Vagina (tissue), 2 donors: ENCODE data around the gene PAPPA2. TPM values are rescaled to one million over a fixed set of nuclear protein-coding genes. Genes with fewer than 3 reads are reported as not detected.
"Not testable (repeated sequence)": the region's sequence is repeated elsewhere in the genome, so short reads cannot be mapped to it uniquely, and the experiment has no call there.

Experiments
- DNase-seq, 2 donors: peaks; one replicate each; pipeline ENCODE4 v3.0.0-alpha.2; 2017; ENCODE audit errors: extremely low spot score in 2 of 2
- H3K27ac ChIP-seq: fragments of 200-600 bp; sonication (generic); one replicate; pipeline ENCODE4 v1.5.1; 2019
- H3K27me3 ChIP-seq: fragments of 200-600 bp; sonication (generic); one replicate; pipeline ENCODE4 v1.5.1; 2019
- H3K36me3 ChIP-seq, 2 donors: fragments of 200-600 bp; sonication (generic); one replicate each; pipeline ENCODE4 v1.5.1; 2017 to 2019
- H3K4me1 ChIP-seq: fragments of 200-600 bp; sonication (generic); one replicate; pipeline ENCODE4 v1.5.1; 2019
- H3K4me3 ChIP-seq, 2 donors: fragments of 200-600 bp; sonication (generic); 1 replicate in 1 of 2; 2 replicates in 1 of 2; pipeline ENCODE4 v1.5.1; 2016 to 2019
- H3K9me3 ChIP-seq: fragments of 200-600 bp; sonication (generic); one replicate; pipeline ENCODE4 v1.5.1; 2019
- POLR2A ChIP-seq, 2 donors: fragments of 450-650 bp; IDR thresholded peaks; one replicate each; pipeline ENCODE4 v1.6.1; 2017; ENCODE audit warnings: antibody characterized with exemption in 2 of 2, mild to moderate bottlenecking in 2 of 2, moderate library complexity in 2 of 2
- POLR2AphosphoS5 ChIP-seq, 2 donors: sonication (generic); formaldehyde crosslinking; IDR thresholded peaks; one replicate each; pipeline ENCODE4 v1.9.0; 2017; ENCODE audit warnings: antibody characterized with exemption in 2 of 2, mild to moderate bottlenecking in 2 of 2, low read depth in 1 of 2; ENCODE audit not compliant: insufficient read depth in 1 of 2
- intact Hi-C: fragments of 100-400 bp; cut with DNase I; formaldehyde crosslinking; loops from one replicate; pipeline ENCODE4 v1.15.1; 2023
- total RNA-seq: library from RNA; depleted of rRNA; stranded (reverse); fragments of >200 nt; gene quantifications from one replicate; pipeline ENCODE4 v1.2.3, GENCODE V29; 2016
- TF ChIP-seq, protein P1 (sequence below), 3 experiments: fragments of 450-650 bp in 2 of 3; fragments of 200-600 bp in 1 of 3; sonication (generic) in 1 of 3; IDR thresholded peaks; one replicate each; pipeline ENCODE4 v1.5.1; 2017 to 2019; ENCODE audit warnings: antibody characterized with exemption in 3 of 3, mild to moderate bottlenecking in 2 of 3, moderate library complexity in 2 of 3

Gene PAPPA2, protein sequence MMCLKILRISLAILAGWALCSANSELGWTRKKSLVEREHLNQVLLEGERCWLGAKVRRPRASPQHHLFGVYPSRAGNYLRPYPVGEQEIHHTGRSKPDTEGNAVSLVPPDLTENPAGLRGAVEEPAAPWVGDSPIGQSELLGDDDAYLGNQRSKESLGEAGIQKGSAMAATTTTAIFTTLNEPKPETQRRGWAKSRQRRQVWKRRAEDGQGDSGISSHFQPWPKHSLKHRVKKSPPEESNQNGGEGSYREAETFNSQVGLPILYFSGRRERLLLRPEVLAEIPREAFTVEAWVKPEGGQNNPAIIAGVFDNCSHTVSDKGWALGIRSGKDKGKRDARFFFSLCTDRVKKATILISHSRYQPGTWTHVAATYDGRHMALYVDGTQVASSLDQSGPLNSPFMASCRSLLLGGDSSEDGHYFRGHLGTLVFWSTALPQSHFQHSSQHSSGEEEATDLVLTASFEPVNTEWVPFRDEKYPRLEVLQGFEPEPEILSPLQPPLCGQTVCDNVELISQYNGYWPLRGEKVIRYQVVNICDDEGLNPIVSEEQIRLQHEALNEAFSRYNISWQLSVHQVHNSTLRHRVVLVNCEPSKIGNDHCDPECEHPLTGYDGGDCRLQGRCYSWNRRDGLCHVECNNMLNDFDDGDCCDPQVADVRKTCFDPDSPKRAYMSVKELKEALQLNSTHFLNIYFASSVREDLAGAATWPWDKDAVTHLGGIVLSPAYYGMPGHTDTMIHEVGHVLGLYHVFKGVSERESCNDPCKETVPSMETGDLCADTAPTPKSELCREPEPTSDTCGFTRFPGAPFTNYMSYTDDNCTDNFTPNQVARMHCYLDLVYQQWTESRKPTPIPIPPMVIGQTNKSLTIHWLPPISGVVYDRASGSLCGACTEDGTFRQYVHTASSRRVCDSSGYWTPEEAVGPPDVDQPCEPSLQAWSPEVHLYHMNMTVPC (N-terminal part only)
- total RNA-seq: 0.25 TPM

DNA sequence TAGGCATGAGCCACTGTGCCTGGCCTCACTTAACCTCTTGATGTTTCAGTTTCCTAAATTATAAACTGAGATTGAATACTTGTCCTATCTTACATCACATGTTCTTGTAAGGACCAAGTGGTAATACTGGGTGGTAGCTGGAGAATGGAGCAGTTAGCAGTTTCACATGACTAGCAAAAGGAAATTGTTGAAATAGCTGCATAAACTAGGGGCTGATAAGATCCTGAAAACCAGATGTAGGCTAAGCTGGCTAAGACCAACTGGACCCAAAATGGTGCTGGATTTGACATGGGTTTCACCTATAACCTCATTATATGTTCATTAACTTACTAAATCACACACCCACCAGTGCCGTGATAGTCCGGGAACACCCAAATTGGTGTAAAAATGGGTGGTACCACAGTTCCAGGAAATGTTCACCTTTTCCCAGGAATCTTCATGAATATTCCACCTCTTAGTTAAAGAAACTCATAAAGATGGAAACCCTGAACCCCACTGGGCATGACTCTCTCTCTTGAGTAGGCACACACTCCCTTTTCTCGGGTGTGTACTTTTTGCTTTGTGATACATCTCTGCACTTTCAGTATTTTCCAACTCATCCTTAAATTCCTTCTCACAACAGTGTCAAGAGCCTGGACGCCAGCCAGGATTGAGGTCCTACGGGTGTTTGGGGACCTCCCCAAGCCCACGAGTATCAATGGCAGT is at the start of gene PAPPA2:
Gene PAPPA2 (plus strand): TSS at position 502 of the 705 bp plus-strand sequence. CDS start 93,148 bp downstream, outside the sequence.
- H3K36me3 ChIP-seq: no peaks in the 10 kb centered on the region
- intact Hi-C loops: no loop called here
- TF ChIP-seq, protein P1, sequence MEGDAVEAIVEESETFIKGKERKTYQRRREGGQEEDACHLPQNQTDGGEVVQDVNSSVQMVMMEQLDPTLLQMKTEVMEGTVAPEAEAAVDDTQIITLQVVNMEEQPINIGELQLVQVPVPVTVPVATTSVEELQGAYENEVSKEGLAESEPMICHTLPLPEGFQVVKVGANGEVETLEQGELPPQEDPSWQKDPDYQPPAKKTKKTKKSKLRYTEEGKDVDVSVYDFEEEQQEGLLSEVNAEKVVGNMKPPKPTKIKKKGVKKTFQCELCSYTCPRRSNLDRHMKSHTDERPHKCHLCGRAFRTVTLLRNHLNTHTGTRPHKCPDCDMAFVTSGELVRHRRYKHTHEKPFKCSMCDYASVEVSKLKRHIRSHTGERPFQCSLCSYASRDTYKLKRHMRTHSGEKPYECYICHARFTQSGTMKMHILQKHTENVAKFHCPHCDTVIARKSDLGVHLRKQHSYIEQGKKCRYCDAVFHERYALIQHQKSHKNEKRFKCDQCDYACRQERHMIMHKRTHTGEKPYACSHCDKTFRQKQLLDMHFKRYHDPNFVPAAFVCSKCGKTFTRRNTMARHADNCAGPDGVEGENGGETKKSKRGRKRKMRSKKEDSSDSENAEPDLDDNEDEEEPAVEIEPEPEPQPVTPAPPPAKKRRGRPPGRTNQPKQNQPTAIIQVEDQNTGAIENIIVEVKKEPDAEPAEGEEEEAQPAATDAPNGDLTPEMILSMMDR (IDR thresholded peaks at IDR 0.05): no peak
- TF ChIP-seq POLR2AphosphoS5 (IDR thresholded peaks at IDR 0.05; ENCODE audit: insufficient read depth in 1 of 2, low read depth in 1 of 2) (no peak), POLR2A (IDR thresholded peaks at IDR 0.05) (no peak)
- H3K9me3 ChIP-seq: no peaks in the 10 kb centered on the region
- no peak within 1 kb of the TSS for H3K27ac ChIP-seq
- DNase-seq: no peak
- no peak within 1 kb of the TSS for H3K4me3 ChIP-seq
- H3K4me1 ChIP-seq: no peaks in the 10 kb centered on the region
- H3K27me3 ChIP-seq: no peaks in the 10 kb centered on the region

DNA sequence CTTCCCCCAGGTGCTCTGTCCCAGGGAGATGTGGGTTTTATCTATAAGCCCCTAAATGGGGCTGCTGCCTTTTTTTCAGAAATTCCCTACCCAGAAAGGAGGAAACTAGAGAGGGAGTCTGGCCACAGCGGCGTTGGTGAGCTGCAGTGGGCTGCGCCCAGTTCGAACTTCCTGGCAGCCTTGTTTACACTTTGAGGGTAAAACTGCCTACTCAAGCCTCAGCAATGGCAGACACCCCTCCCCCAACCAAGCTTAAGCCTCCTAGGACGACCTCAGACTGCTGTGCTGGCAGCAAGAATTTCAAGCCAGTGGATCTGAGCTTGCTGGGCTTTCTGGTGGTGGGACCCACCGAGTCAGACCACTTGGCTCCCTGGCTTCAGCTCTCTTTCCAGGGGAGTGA is 46.2 kb upstream of the PAPPA2 start:
- H3K27me3 ChIP-seq: no peaks in the 10 kb centered on the region
- no peaks in the 10 kb centered on the region for H3K4me1 ChIP-seq
- TF ChIP-seq, protein P1 (IDR thresholded peaks at IDR 0.05): no peak
- TF ChIP-seq POLR2A (IDR thresholded peaks at IDR 0.05): no peak
- no peak for TF ChIP-seq POLR2AphosphoS5 (IDR thresholded peaks at IDR 0.05; ENCODE audit: insufficient read depth in 1 of 2, low read depth in 1 of 2)
- no peak overlapping the region for H3K27ac ChIP-seq
- DNase-seq: no peak
- H3K4me3 ChIP-seq: no peak overlapping the region
- no peaks in the 10 kb centered on the region for H3K36me3 ChIP-seq
- H3K9me3 ChIP-seq: no peaks in the 10 kb centered on the region
- intact Hi-C loops: no loop called here

DNA sequence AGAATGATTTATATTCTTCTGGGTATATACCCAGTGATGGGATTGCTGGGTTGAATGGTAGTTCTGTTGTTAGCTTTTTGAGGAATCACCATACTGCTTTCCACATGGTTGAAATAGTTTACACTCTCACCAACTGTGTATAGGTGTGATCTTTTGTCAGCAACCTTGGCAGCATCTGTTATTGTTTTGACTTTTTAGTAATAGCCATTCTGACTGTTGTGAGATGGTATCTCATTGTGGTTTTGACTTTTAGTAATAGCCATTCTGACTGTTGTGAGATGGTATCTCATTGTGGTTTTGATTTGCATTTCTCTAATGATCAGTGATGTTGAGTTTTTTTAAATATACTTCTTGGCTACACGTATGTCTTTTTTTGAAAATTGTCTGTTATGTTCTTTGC is 43.4 kb upstream of the PAPPA2 start:
- H3K36me3 ChIP-seq, H3K4me1 ChIP-seq, H3K27me3 ChIP-seq, intact Hi-C loops, H3K27ac ChIP-seq, DNase-seq, H3K4me3 ChIP-seq, H3K9me3 ChIP-seq: not testable (repeated sequence)

DNA sequence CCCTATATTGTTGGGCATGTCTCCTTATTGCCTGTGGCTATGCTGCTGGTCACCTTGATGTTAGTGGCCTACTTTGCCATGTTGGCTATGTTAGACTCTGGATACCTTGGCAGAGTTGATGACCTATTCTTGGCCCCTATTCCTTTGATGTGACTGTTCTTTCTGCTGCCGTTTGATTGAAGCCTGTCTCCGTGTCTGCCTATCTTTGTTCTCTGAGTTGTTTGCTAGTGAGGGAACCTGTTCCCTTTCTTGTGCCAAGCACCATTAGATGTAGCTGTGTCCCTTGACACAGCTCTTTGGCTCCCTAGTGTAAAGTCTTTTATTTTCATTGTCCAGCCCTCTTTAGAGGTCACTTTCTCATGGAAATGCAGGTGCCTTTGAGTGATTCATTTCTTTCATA is 28.7 kb upstream of the PAPPA2 start:
- Histone ChIP-seq H3K27me3 (no peaks in the 10 kb centered on the region), H3K4me3 (no peak overlapping the region), H3K4me1 (no peaks in the 10 kb centered on the region), H3K36me3 (no peaks in the 10 kb centered on the region), H3K27ac (no peak overlapping the region), H3K9me3 (no peaks in the 10 kb centered on the region)
- no peak for TF ChIP-seq POLR2AphosphoS5 (IDR thresholded peaks at IDR 0.05; ENCODE audit: insufficient read depth in 1 of 2, low read depth in 1 of 2)
- no peak for TF ChIP-seq POLR2A (IDR thresholded peaks at IDR 0.05)
- TF ChIP-seq, protein P1 (IDR thresholded peaks at IDR 0.05): no peak
- no peak for DNase-seq
- intact Hi-C loops: no loop called here

DNA sequence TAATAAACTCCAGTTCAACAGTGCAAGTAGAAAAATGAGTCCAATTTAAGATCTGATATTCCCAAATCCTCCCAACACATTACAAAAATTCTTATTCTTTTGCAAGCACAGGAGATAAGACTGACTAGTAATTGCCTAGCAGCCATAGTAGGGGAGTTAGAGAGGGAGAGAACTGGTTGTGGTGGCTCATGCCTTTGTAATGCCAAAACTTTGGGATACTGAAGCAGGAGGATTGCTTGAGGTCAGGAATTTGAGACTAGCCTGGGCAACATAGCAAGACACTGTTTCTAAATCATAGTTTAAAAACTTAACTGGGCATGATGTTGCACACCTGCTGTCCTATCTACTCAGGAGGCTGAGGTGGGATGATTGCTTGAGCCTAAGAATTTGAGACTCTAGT is 26.7 kb upstream of the PAPPA2 start:
- H3K4me3 ChIP-seq: no peak overlapping the region
- intact Hi-C loops: no loop called here
- no peaks in the 10 kb centered on the region for H3K27me3 ChIP-seq
- no peaks in the 10 kb centered on the region for H3K9me3 ChIP-seq
- DNase-seq: no peak
- H3K27ac ChIP-seq: no peak overlapping the region
- H3K4me1 ChIP-seq: no peaks in the 10 kb centered on the region
- H3K36me3 ChIP-seq: no peaks in the 10 kb centered on the region
- TF ChIP-seq POLR2AphosphoS5 (IDR thresholded peaks at IDR 0.05; ENCODE audit: insufficient read depth in 1 of 2, low read depth in 1 of 2): no peak
- TF ChIP-seq, protein P1 (IDR thresholded peaks at IDR 0.05): no peak
- TF ChIP-seq POLR2A (IDR thresholded peaks at IDR 0.05): no peak
